Kasumi-1 (cell line): ENCODE measurements around the gene ATAD3B.
"Not testable (repeated sequence)": the region's sequence is repeated elsewhere in the genome, so short reads cannot be mapped to it uniquely, and the experiment has no call there.

Experiments
- DNase-seq, 2 experiments: peaks; one replicate each; lab custom pipeline; 2025; lab: John Stamatoyannopoulos, UW

Gene ATAD3B

GRCh38 chr1:1479547-1480487 lies 8.3 kb downstream of the ATAD3B start:
- no peak for DNase-seq

GRCh38 chr1:1480488-1480867 lies 8.9 kb downstream of the ATAD3B start:
- not testable (repeated sequence) for DNase-seq

- not testable (repeated sequence) for DNase-seq
These were observed 10.2 kb downstream of the ATAD3B start for GRCh38 chr1:1481811-1482210.

- DNase-seq = no peak
These were observed 11.3 kb downstream of the ATAD3B start for GRCh38 chr1:1482856-1483255.

- no peak for DNase-seq
These were observed 12.1 kb downstream of the ATAD3B start for GRCh38 chr1:1483714-1484113.

- DNase-seq = not testable (repeated sequence)
These were observed 13.6 kb downstream of the ATAD3B start for GRCh38 chr1:1484976-1485750.

- DNase-seq = not testable (repeated sequence)
These were observed 14.3 kb downstream of the ATAD3B start for GRCh38 chr1:1485755-1486317.

GRCh38 chr1:1487701-1488100 lies 16.1 kb downstream of the ATAD3B start:
- DNase-seq = no peak

GRCh38 chr1:1489231-1489630 lies 17.7 kb downstream of the ATAD3B start:
- DNase-seq = no peak

- DNase-seq = no peak
These were observed 18.3 kb downstream of the ATAD3B start for GRCh38 chr1:1489861-1490260.

GRCh38 chr1:1490633-1491230 lies 19.2 kb downstream of the ATAD3B start:
- DNase-seq = no peak

- no peak for DNase-seq
These were observed 20.0 kb downstream of the ATAD3B start for GRCh38 chr1:1491601-1492000.

GRCh38 chr1:1494311-1494710 lies 22.7 kb downstream of the ATAD3B start:
- not testable (repeated sequence) for DNase-seq

- not testable (repeated sequence) for DNase-seq
These were observed 24.0 kb downstream of the ATAD3B start for GRCh38 chr1:1495461-1495975.

- DNase-seq = peak; percentile 69 to 71
These were observed 33.3 kb downstream of the ATAD3B start for GRCh38 chr1:1504777-1505365.

- DNase-seq = peak; percentile 44 to 51
These were observed 33.8 kb downstream of the ATAD3B start for GRCh38 chr1:1505366-1505798.

- not testable (repeated sequence) for DNase-seq
These were observed 34.2 kb downstream of the ATAD3B start for GRCh38 chr1:1505801-1506200.

- DNase-seq = no peak
These were observed 35.7 kb downstream of the ATAD3B start for GRCh38 chr1:1507305-1507704.

- DNase-seq = not testable (repeated sequence)
These were observed 37.4 kb downstream of the ATAD3B start for GRCh38 chr1:1508775-1509464.

GRCh38 chr1:1509465-1509850 lies 37.9 kb downstream of the ATAD3B start:
- DNase-seq = not testable (repeated sequence)
